ENCODE measurements around the gene TUBA3E. TPM values are rescaled to one million over a fixed set of nuclear protein-coding genes. Genes with fewer than 3 reads are reported as not detected.
"Not testable (repeated sequence)": the region's sequence is repeated elsewhere in the genome, so short reads cannot be mapped to it uniquely, and the experiment has no call there.

Gene TUBA3E
- total RNA-seq, 1 donor from 2014 or later, result not detected

DNA sequence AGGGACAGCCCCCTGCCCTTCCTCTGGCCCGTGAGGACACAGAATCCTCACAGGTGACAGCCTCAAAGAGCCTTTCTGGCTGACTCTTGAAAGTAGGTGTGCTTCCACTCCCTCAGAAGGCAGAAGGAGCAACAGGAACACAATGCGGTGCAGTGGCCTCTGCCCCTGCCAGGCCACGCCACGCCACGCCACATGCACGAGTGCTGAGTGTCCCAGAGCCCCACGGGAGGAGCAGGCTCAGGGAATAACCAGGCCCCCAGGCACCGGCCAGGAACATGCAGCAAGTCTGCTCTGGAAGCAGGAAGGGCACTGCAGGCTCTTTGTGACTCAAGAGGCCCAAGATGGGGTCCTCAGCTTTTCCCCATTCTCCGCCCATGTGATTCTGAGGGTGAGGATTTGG lies 35.3 kb downstream of the TUBA3E start:
- intact Hi-C loops (cut with micrococcal nuclease), result no loop called here

DNA sequence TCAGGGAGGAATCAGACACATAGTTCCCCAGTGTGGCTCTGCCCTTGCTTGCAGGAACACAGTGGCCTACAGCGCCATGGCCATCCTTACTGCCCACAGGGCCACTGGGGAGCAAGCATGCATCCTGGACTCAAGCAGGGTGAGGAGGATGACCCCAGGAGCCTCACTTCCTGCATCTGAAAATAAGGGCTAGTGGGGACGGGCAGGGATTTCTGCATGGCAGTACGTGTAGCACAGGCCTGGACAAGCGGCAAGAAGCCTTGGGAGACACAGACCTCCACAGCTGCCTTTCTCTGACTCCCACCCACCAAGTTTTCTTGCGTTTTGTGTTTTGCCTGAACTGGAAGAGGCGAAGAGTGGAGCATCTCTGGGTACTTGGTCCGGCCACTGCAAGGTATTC lies 35.8 kb downstream of the TUBA3E start:
- intact Hi-C loops (cut with micrococcal nuclease), result not testable (repeated sequence)

DNA sequence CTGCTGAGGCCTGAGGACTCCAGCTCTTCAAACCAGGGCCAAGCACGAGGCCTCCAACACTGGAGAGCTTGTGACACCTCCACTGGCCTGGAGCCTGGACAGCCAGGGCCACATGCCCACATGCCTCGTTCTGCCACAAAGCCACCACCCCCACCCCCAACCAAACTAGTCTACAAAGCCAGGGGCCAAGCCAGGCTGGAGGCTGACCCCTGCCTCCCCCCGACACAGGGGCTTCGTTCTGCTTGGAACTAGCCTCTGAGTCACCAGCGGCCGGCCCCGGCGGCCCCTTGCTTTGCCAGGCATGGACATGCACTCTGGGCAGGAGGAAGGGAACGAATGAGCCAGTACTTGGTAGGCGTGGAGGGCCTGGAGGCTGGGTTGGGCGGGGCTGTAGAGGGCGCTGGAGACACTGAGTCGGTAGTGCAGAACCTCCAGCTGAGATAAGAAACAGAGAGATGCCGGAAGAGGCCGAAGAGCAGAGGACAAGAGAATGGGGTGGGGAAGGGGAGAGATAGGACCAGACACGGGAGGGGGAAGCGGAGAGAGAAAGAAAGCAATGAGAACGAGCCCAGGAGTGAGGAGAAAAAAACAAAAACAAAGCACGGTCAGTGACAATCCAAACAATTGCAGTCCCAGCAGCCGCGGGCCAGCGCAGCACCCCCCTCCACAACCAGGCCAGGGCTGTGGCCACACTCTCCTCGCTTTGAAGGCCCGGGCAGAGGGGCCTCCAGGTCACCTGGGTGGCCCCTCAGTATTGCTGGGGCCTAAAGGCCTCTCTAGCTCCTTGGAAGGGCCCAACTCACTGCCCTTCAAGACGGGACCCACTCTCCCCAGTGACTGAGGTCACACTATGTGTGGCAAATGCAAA lies 37.2 kb downstream of the TUBA3E start:
- intact Hi-C loops (cut with micrococcal nuclease), result not testable (repeated sequence)

- intact Hi-C loops (cut with micrococcal nuclease), result no loop called here
These were observed 38.1 kb downstream of the TUBA3E start for GRCh38 chr2:130160131-130160530.

DNA sequence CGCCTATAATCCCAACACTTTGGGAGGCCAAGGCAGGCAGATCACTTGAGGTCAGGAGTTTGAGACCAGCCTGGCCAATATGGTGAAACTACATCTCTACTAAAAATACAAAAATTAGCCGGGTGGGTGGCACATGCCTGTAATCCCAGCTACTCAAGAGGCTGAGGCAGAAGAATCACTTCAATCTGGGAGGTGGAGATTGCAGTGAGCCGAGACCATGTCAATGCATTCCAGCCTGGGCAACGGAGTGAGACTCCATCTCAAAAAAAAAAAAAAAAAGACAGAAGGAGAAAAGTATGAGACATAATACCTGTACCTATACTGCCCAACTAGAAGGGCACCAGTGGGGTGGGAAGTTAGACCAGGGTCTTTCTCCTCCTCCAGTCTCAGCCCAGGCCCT lies 38.9 kb downstream of the TUBA3E start:
- intact Hi-C loops (cut with micrococcal nuclease), result not testable (repeated sequence)

DNA sequence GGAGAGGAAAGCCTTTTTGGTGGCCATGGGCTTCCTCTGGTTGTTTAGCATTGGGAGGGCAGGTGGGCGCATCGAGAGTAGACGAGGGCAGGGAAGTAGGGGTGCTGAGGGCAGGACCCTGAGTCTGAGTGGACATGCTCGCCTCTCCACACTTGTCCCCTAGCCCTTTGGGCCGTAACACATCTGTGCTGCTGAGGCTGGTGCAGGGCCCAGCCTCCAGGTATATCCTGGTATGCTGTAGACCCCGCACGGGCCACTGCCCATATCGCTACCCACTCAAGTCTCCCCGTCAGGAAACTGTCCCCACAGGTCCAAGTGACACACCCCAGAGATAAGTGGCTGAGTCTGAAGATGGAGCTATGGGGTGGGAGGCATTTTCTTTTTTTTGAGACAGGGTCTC lies 39.6 kb downstream of the TUBA3E start:
- intact Hi-C loops (cut with micrococcal nuclease), result no loop called here

DNA sequence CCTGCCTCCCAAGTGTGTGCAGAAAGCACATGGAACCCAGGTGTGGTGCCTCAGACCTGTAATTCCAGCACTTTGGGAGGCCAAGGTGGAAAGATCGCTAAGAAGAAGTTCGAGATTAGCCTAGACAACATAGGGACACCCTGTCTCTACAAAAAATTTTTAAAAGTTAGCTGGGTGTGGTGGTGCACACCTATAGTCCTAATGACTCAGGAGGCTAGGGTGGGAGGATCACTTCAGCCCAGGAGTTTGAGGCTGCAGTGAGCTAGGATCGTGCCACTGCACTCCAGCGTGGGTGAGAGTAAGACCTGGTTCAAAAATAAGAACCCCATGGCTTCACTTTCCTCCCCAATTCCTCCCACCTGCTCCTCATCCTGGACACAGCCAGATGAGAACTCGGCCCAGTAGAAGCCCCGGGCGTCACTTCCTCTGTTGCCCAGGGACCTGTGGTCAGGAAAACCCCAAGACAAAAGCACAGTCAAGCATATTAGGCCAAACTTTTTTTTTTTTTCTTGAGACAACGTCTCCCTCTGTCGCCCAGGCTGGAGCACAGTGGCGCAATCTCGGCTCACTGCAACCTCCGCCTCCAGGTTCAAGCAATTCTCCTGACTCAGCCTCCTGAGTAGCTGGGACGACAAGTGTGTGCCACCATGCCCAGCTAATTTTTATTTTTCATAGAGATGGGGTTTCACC lies 40.3 kb downstream of the TUBA3E start:
- intact Hi-C loops (cut with micrococcal nuclease), result not testable (repeated sequence)

- intact Hi-C loops (cut with micrococcal nuclease), result not testable (repeated sequence)
These were observed 40.9 kb downstream of the TUBA3E start for GRCh38 chr2:130157354-130157753.

GRCh38 chr2:130156624-130157004 lies 41.6 kb downstream of the TUBA3E start:
- intact Hi-C loops (cut with micrococcal nuclease), result loop anchor here (1.0 kb wide), 1 partner anchor 176 kb away; no protein-coding TSS in a partner anchor

GRCh38 chr2:130155956-130156623 lies 42.1 kb downstream of the TUBA3E start:
- intact Hi-C loops (cut with micrococcal nuclease), result loop anchor here (1.0 kb wide), 1 partner anchor 176 kb away; no protein-coding TSS in a partner anchor

- intact Hi-C loops (cut with micrococcal nuclease), result no loop called here
These were observed 43.2 kb downstream of the TUBA3E start for GRCh38 chr2:130154773-130155765.

GRCh38 chr2:130154423-130154770 lies 43.8 kb downstream of the TUBA3E start:
- intact Hi-C loops (cut with micrococcal nuclease), result not testable (repeated sequence)

- intact Hi-C loops (cut with micrococcal nuclease), result not testable (repeated sequence)
These were observed 44.4 kb downstream of the TUBA3E start for GRCh38 chr2:130153721-130154422.

GRCh38 chr2:130152816-130153595 lies 45.2 kb downstream of the TUBA3E start:
- intact Hi-C loops (cut with micrococcal nuclease), result no loop called here

- intact Hi-C loops (cut with micrococcal nuclease), result not testable (repeated sequence)
These were observed 46.0 kb downstream of the TUBA3E start for GRCh38 chr2:130152136-130152815.

GRCh38 chr2:130151145-130151512 lies 47.1 kb downstream of the TUBA3E start:
- intact Hi-C loops (cut with micrococcal nuclease), result not testable (repeated sequence)

- intact Hi-C loops (cut with micrococcal nuclease), result no loop called here
These were observed 47.8 kb downstream of the TUBA3E start for GRCh38 chr2:130150181-130151144.

DNA sequence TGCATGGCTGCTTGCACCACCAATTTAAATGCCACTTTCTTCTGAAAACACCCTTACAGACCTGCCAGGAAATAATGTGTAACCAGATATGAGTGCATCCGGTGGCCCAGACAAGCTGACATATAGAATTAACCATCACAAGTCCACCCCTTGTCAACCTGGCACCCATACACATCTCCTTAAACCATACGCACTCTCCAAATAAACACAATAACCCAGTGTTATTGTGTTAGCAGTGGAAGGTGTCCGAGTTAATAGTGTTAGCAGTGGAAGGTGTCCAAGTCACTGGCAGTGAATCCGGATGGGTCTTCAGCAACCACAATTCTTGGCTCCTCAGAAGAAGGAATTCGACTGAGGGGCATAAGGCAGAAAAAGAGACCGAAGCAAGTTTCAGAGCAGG lies 49.7 kb downstream of the TUBA3E start:
- intact Hi-C loops (cut with micrococcal nuclease), result loop anchor here (5.0 kb wide), 1 partner anchor 34 kb away; the partner anchor contains the start of genes MZT2B and SMPD4

Data from T-helper 2 cell treated with Interferon-gamma antibody and Interleukin-4, amounts not matched to agents 100 ng/mL and 5 ng/mL, for 36 hours (primary cell).